Astrocyte (in vitro differentiated cells and primary cell): Measurements from ENCODE around the gene GID8. TPM values are rescaled to one million over a fixed set of nuclear protein-coding genes. Genes with fewer than 3 reads are reported as not detected.

ENCODE experiments used
- DNase-seq: peaks from one replicate; pipeline ENCODE4 v3.0.0-alpha.2; 2010; ENCODE audit warnings: low read depth
- FAIRE-seq: peaks from 2 replicates; lab custom pipeline; 2011; peaks lifted over from hg19 to GRCh38; lab: Jason Lieb, UNC
- H2AFZ ChIP-seq: 2 replicates; pipeline ENCODE4 v1.6.0; 2012; ENCODE audit warnings: low read depth, low read length, inconsistent platforms
- H3K27ac ChIP-seq: 2 replicates; pipeline ENCODE4 v1.5.1; 2011; ENCODE audit warnings: low read depth, low read length, inconsistent platforms
- H3K27me3 ChIP-seq: 2 replicates; pipeline ENCODE4 v1.6.0; 2011; ENCODE audit warnings: low read length, inconsistent platforms; ENCODE audit not compliant: insufficient read depth
- H3K36me3 ChIP-seq: 2 replicates; pipeline ENCODE4 v1.5.1; 2011; ENCODE audit warnings: low read length, inconsistent platforms; ENCODE audit not compliant: insufficient read depth
- H3K4me1 ChIP-seq: 2 replicates; pipeline ENCODE4 v1.5.1; 2011; ENCODE audit warnings: low read length, inconsistent platforms; ENCODE audit not compliant: insufficient read depth
- H3K4me2 ChIP-seq: 2 replicates; pipeline ENCODE4 v1.6.0; 2012; ENCODE audit warnings: low read length, inconsistent platforms
- H3K4me3 ChIP-seq: 2 replicates; pipeline ENCODE4 v1.5.1; 2011; ENCODE audit warnings: low read depth, mild to moderate bottlenecking, low read length, inconsistent platforms; ENCODE audit not compliant: insufficient read depth
- H3K79me2 ChIP-seq: 2 replicates; pipeline ENCODE4 v1.6.0; 2012; ENCODE audit warnings: mild to moderate bottlenecking, low read length, inconsistent platforms; ENCODE audit not compliant: insufficient read depth
- H3K9ac ChIP-seq: 2 replicates; pipeline ENCODE4 v1.6.0; 2012; ENCODE audit warnings: mild to moderate bottlenecking, low read length, inconsistent platforms
- H3K9me3 ChIP-seq: 2 replicates; pipeline ENCODE4 v1.5.1; 2012; ENCODE audit warnings: low read depth, mild to moderate bottlenecking, low read length, inconsistent platforms; ENCODE audit not compliant: insufficient read depth
- H4K20me1 ChIP-seq: 2 replicates; pipeline ENCODE4 v1.6.0; 2012; ENCODE audit warnings: low read length, inconsistent platforms; ENCODE audit not compliant: insufficient read depth
- H3K27ac Mint-ChIP-seq: one replicate; pipeline ENCODE4 v1.8.0; 2021; ENCODE audit warnings: mild to moderate bottlenecking, mixed read lengths; ENCODE audit not compliant: unreplicated experiment
- H3K27me3 Mint-ChIP-seq: one replicate; pipeline ENCODE4 v1.8.0; 2021; ENCODE audit warnings: low read depth, mixed read lengths; ENCODE audit not compliant: unreplicated experiment
- H3K36me3 Mint-ChIP-seq: one replicate; pipeline ENCODE4 v1.8.0; 2021; ENCODE audit warnings: low read depth, mixed read lengths; ENCODE audit not compliant: unreplicated experiment
- H3K4me1 Mint-ChIP-seq: one replicate; pipeline ENCODE4 v1.8.0; 2021; ENCODE audit warnings: low read depth, mixed read lengths; ENCODE audit not compliant: unreplicated experiment
- H3K4me3 Mint-ChIP-seq: one replicate; pipeline ENCODE4 v1.8.0; 2021; ENCODE audit warnings: mild to moderate bottlenecking, moderate library complexity, mixed read lengths; ENCODE audit not compliant: unreplicated experiment
- H3K9me3 Mint-ChIP-seq: one replicate; pipeline ENCODE4 v1.8.0; 2021; ENCODE audit warnings: mild to moderate bottlenecking, mixed read lengths; ENCODE audit not compliant: unreplicated experiment
- EZH2 ChIP-seq: IDR thresholded peaks from 2 replicates; pipeline ENCODE4 v1.6.1; 2012; ENCODE audit warnings: mild to moderate bottlenecking, low read length, inconsistent platforms; ENCODE audit not compliant: insufficient read depth
- total RNA-seq: library from RNA; stranded (reverse); gene quantifications from 2 replicates; pipeline ENCODE4 v1.2.1, GENCODE V29; 2021
- TF ChIP-seq, protein P1 (sequence below): IDR thresholded peaks from 2 replicates; pipeline ENCODE4 v1.5.1; 2011; ENCODE audit warnings: low read depth, mild to moderate bottlenecking, inconsistent platforms, low read length, moderate library complexity; ENCODE audit not compliant: insufficient read depth

The GID8 gene
- total RNA-seq, 1 donor from 2014 or later: 37.1 TPM

DNA sequence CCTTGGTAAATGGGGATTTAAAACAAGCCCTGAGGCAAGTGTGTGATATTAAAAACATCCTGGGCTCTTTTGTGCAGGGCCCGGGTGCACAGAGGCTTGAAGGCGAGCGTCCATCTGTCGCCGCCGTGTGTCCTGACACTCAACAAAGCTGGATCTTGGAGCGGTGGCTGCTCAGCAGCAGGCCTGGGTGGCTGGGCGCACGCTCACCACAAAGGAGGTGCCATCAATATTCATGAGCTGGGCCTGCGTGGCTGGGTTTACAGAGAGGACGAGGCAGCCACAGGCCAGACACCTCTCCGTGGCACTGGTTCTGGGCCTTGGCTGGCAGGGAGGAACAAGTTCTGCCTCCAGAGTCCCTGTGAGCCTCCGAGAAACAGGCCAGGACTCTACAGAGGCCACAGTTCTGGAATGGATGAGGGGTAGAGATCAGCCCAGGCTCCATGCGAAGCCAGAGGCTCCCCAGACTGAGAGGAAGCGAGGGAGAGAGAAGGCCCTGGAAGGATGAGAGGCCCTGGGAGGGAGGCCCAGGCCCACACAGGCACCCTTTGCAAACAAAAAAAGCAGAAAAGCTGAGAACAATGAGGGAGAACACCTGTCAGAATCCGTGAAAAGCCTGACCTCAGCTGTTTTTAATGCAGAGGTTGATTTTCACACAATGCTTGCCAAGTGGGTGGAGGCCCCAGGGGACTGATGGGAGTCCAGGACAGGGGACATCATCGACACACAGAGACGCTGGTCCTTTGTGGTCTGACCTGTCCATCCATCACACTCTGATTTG, 46.9 kb downstream of the GID8 start:
- no peak overlapping the region for H3K27ac Mint-ChIP-seq
- FAIRE-seq: no peak
- no peak overlapping the region for H3K9ac ChIP-seq
- TF ChIP-seq, protein P1, sequence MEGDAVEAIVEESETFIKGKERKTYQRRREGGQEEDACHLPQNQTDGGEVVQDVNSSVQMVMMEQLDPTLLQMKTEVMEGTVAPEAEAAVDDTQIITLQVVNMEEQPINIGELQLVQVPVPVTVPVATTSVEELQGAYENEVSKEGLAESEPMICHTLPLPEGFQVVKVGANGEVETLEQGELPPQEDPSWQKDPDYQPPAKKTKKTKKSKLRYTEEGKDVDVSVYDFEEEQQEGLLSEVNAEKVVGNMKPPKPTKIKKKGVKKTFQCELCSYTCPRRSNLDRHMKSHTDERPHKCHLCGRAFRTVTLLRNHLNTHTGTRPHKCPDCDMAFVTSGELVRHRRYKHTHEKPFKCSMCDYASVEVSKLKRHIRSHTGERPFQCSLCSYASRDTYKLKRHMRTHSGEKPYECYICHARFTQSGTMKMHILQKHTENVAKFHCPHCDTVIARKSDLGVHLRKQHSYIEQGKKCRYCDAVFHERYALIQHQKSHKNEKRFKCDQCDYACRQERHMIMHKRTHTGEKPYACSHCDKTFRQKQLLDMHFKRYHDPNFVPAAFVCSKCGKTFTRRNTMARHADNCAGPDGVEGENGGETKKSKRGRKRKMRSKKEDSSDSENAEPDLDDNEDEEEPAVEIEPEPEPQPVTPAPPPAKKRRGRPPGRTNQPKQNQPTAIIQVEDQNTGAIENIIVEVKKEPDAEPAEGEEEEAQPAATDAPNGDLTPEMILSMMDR: no peak
- no peak for TF ChIP-seq EZH2
- H3K4me3 Mint-ChIP-seq: no peak overlapping the region
- no peak overlapping the region for H3K27ac ChIP-seq
- peaks cover 52% of the 10 kb centered on the region for H3K27me3 Mint-ChIP-seq
- no peak overlapping the region for H3K4me3 ChIP-seq
- H3K4me1 ChIP-seq: no peaks in the 10 kb centered on the region
- no peaks in the 10 kb centered on the region for H3K4me1 Mint-ChIP-seq
- no peaks in the 10 kb centered on the region for H3K79me2 ChIP-seq
- H3K9me3 Mint-ChIP-seq: no peaks in the 10 kb centered on the region
- H4K20me1 ChIP-seq: no peaks in the 10 kb centered on the region
- DNase-seq: no peak
- H3K36me3 ChIP-seq: no peaks in the 10 kb centered on the region
- peaks cover 20% of the 10 kb centered on the region for H3K27me3 ChIP-seq
- H2AFZ ChIP-seq: no peak overlapping the region
- H3K36me3 Mint-ChIP-seq: no peaks in the 10 kb centered on the region
- H3K9me3 ChIP-seq: no peaks in the 10 kb centered on the region
- H3K4me2 ChIP-seq: no peak overlapping the region

DNA sequence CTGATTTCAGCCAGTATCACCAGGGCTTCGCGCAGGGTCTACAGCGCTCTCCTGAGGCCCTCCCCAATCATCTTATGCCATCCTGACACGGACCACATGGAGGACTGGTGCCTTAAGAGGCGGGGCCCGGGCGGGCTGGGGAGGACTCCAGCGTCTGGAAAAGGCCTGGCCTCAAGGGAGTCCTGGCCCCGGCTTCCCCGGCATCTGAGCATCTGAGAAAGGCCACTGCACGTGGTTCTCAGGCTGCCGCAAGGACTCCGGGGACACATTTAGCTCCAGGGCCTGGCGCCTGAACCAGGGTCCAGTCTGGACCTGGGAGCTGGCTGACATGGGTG, 47.5 kb downstream of the GID8 start:
- DNase-seq: no peak
- Mint-ChIP-seq H3K27ac (no peak overlapping the region), H3K36me3 (no peaks in the 10 kb centered on the region), H3K9me3 (no peaks in the 10 kb centered on the region), H3K4me3 (no peak overlapping the region), H3K27me3 (peaks cover 52% of the 10 kb centered on the region), H3K4me1 (no peaks in the 10 kb centered on the region)
- Histone ChIP-seq H3K36me3 (no peaks in the 10 kb centered on the region), H3K27ac (no peak overlapping the region), H2AFZ (no peak overlapping the region), H3K4me3 (no peak overlapping the region), H3K27me3 (peaks cover 15% of the 10 kb centered on the region), H4K20me1 (no peaks in the 10 kb centered on the region), H3K79me2 (no peaks in the 10 kb centered on the region), H3K9me3 (no peaks in the 10 kb centered on the region), H3K9ac (no peak overlapping the region), H3K4me2 (no peak overlapping the region), H3K4me1 (no peaks in the 10 kb centered on the region)
- FAIRE-seq: no peak
- TF ChIP-seq, protein P1: no peak
- TF ChIP-seq EZH2: no peak

DNA sequence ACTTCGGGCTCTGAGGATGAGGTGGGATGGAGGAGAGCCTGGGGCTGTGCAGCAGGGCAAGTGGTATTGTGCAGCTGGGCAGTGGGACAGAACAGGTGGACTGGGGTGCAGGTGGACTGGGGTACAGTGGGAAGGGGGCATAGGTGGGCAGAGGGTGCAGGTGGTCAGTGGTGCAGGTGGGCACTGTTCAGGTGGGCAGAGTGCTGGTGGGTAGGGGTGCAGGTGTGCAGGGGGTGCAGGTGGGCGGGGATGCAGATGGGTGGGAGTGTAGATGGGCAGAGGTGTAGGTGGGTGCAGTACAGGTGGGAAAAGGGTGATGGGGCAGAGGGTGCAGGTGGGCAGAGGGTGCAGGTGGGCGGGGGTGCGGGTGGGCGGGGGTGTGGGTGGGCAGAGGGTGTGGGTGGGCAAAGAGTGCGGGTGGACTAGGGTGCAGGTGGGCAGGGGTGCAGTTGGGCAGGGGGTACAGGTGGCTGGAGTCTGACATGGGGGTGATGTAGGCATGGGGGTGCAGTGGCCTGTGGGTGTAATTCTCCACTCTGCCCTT, 48.4 kb downstream of the GID8 start:
- Mint-ChIP-seq H3K4me1 (no peaks in the 10 kb centered on the region), H3K27ac (no peak overlapping the region), H3K9me3 (no peaks in the 10 kb centered on the region), H3K4me3 (no peak overlapping the region), H3K27me3 (peaks cover 57% of the 10 kb centered on the region), H3K36me3 (no peaks in the 10 kb centered on the region)
- DNase-seq (no peak), FAIRE-seq (no peak)
- H3K79me2 ChIP-seq: no peaks in the 10 kb centered on the region
- H3K4me1 ChIP-seq: no peaks in the 10 kb centered on the region
- H3K36me3 ChIP-seq: no peaks in the 10 kb centered on the region
- no peak overlapping the region for H2AFZ ChIP-seq
- H3K27me3 ChIP-seq: peaks cover 11% of the 10 kb centered on the region
- no peak overlapping the region for H3K4me2 ChIP-seq
- no peak overlapping the region for H3K4me3 ChIP-seq
- TF ChIP-seq, protein P1: no peak
- no peak for TF ChIP-seq EZH2
- no peaks in the 10 kb centered on the region for H4K20me1 ChIP-seq
- H3K9ac ChIP-seq: no peak overlapping the region
- no peaks in the 10 kb centered on the region for H3K9me3 ChIP-seq
- no peak overlapping the region for H3K27ac ChIP-seq
